GM21786 (cell line): Measurements from ENCODE around the gene PIK3CD.
"Not testable (repeated sequence)": the region's sequence is repeated elsewhere in the genome, so short reads cannot be mapped to it uniquely, and the experiment has no call there.

Experiments used
- ATAC-seq: cut with Tn5 transposase; IDR thresholded peaks from one replicate; pipeline ENCODE4 v1.9.1; 2021; ENCODE audit not compliant: unreplicated experiment

PIK3CD gene

GRCh38 chr1:9618909-9619679 lies 32.4 kb upstream of the PIK3CD start:
- no peak for ATAC-seq

GRCh38 chr1:9621032-9621431 lies 30.5 kb upstream of the PIK3CD start:
- ATAC-seq: no peak

GRCh38 chr1:9624081-9624480 lies 27.4 kb upstream of the PIK3CD start:
- ATAC-seq: no peak

- ATAC-seq: not testable (repeated sequence)
Measured at GRCh38 chr1:9625030-9625429, 26.5 kb upstream of the PIK3CD start.

GRCh38 chr1:9626201-9626608 lies 25.3 kb upstream of the PIK3CD start:
- ATAC-seq: peak; percentile 45

GRCh38 chr1:9628541-9629444 lies 22.7 kb upstream of the PIK3CD start:
- ATAC-seq: no peak

GRCh38 chr1:9629445-9630201 lies 21.9 kb upstream of the PIK3CD start:
- no peak for ATAC-seq

GRCh38 chr1:9630331-9631111 lies 21.0 kb upstream of the PIK3CD start:
- ATAC-seq: no peak

- no peak for ATAC-seq
Measured at GRCh38 chr1:9631613-9632012, 19.9 kb upstream of the PIK3CD start.

GRCh38 chr1:9633493-9633892 lies 18.0 kb upstream of the PIK3CD start:
- no peak for ATAC-seq

GRCh38 chr1:9634582-9634981 lies 16.9 kb upstream of the PIK3CD start:
- no peak for ATAC-seq

GRCh38 chr1:9639227-9639626 lies 12.3 kb upstream of the PIK3CD start:
- ATAC-seq: no peak

- no peak for ATAC-seq
Measured at GRCh38 chr1:9643351-9644256, 7.9 kb upstream of the PIK3CD start.

- ATAC-seq: no peak
Measured at GRCh38 chr1:9646037-9646436, 5.5 kb upstream of the PIK3CD start.

- no peak for ATAC-seq
Measured at GRCh38 chr1:9648171-9648570, 3.4 kb upstream of the PIK3CD start.

- no peak for ATAC-seq
Measured at GRCh38 chr1:9649769-9650168, 1.8 kb upstream of the PIK3CD start.

GRCh38 chr1:9651220-9651564 lies 339 bp upstream of the PIK3CD start:
- ATAC-seq: no peak

- no peak for ATAC-seq
Measured at GRCh38 chr1:9652379-9653209, 1.1 kb downstream of the PIK3CD start.

- ATAC-seq: no peak
Measured at GRCh38 chr1:9653210-9653490, 1.6 kb downstream of the PIK3CD start.
